Spleen (tissue), 13 donors: ENCODE results near the gene MMP14. TPM values are rescaled to one million over a fixed set of nuclear protein-coding genes. Genes with fewer than 3 reads are reported as not detected.

Experiments
- DNase-seq: peaks from one replicate; pipeline ENCODE4 v3.0.0-alpha.2; 2020
- H3K27ac ChIP-seq, 8 donors: fragments of 200-600 bp; sonication (generic) in 7 of 8; 1 replicate in 4 of 8; 2 replicates in 4 of 8; pipeline versions ENCODE4 v1.5.0 to v1.8.0; 2016 to 2021; ENCODE audit warnings: inconsistent platforms in 4 of 8, mild to moderate bottlenecking in 4 of 8, moderate library complexity in 1 of 8
- H3K27me3 ChIP-seq, 7 donors: fragments of 200-600 bp; sonication (generic) in 6 of 7; replicated peaks in 1 of 7; 1 replicate in 4 of 7; 2 replicates in 3 of 7; pipeline versions ENCODE4 v1.5.0 to v1.8.0; 2016 to 2021; ENCODE audit warnings: inconsistent platforms in 3 of 7, mild to moderate bottlenecking in 1 of 7
- H3K36me3 ChIP-seq, 6 donors: fragments of 200-600 bp; sonication (generic) in 5 of 6; 1 replicate in 4 of 6; 2 replicates in 2 of 6; pipeline versions ENCODE4 v1.5.0 to v1.8.0; 2016 to 2021; ENCODE audit warnings: inconsistent platforms in 2 of 6
- H3K4me1 ChIP-seq, 6 donors: fragments of 200-600 bp; sonication (generic) in 5 of 6; 1 replicate in 3 of 6; 2 replicates in 3 of 6; pipeline versions ENCODE4 v1.5.0 to v1.8.0; 2016 to 2021; ENCODE audit warnings: inconsistent platforms in 3 of 6
- H3K4me3 ChIP-seq, 8 donors: fragments of 200-600 bp; sonication (generic) in 7 of 8; 1 replicate in 4 of 8; 2 replicates in 4 of 8; pipeline versions ENCODE4 v1.5.0 to v1.8.0; 2016 to 2021; ENCODE audit warnings: inconsistent platforms in 4 of 8, mild to moderate bottlenecking in 4 of 8, moderate library complexity in 2 of 8
- H3K9me3 ChIP-seq, 8 donors: fragments of 200-600 bp; sonication (generic) in 7 of 8; 1 replicate in 4 of 8; 2 replicates in 4 of 8; pipeline versions ENCODE4 v1.5.0 to v1.8.0; 2016 to 2021; ENCODE audit warnings: inconsistent platforms in 4 of 8
- CTCF ChIP-seq, 11 experiments: fragments of 200-600 bp in 7 of 11; fragments of 450-650 bp in 4 of 11; sonication (generic) in 4 of 11; IDR thresholded peaks in 8 of 11; conservative IDR thresholded peaks in 3 of 11; 1 replicate in 7 of 11; 2 replicates in 4 of 11; pipeline versions ENCODE4 v1.4.0 to v1.8.0; 2016 to 2021; ENCODE audit warnings: antibody characterized with exemption in 11 of 11, inconsistent platforms in 4 of 11, mild to moderate bottlenecking in 1 of 11
- POLR2A ChIP-seq, 3 donors: fragments of 450-650 bp; IDR thresholded peaks; one replicate each; pipeline ENCODE4 v1.5.1; 2017; ENCODE audit warnings: antibody characterized with exemption in 3 of 3, mild to moderate bottlenecking in 1 of 3
- POLR2AphosphoS5 ChIP-seq, 3 donors: sonication (generic); formaldehyde crosslinking; IDR thresholded peaks; one replicate each; pipeline ENCODE4 v1.5.1; 2017; ENCODE audit warnings: antibody characterized with exemption in 3 of 3
- WGBS, 5 donors: extraction: QIAGEN DNeasy Blood & Tissue Kit in 3 of 5; methylation state at CpG; one replicate each; pipeline versions ENCODE4 v1.1.5 to v1.1.7; 2013 to 2018; 5-methylcytosine and 5-hydroxymethylcytosine counted together
- intact Hi-C: fragments of 100-400 bp; cut with DNase I; formaldehyde crosslinking; loops from one replicate; pipeline ENCODE4 v1.15.0; 2023; ENCODE audit warnings: low total_unique reads
- long read RNA-seq, 2 donors: transcript quantifications; one replicate each; lab custom pipeline, GENCODE V29; 2026
- polyA plus RNA-seq, 3 donors: library from polyadenylated mRNA; stranded (reverse); fragments of 200-250 nt; gene quantifications; one replicate each; pipeline ENCODE4 v1.2.1, GENCODE V29; 2013
- total RNA-seq, 7 donors: library from RNA; depleted of rRNA in 3 of 7; stranded (reverse); fragments of >200 nt in 3 of 7; fragmentation: NEBNext Ultra II Directional in 4 of 7; extraction: Animal tissue kit (Norgen Biotek cat#: 25700) in 4 of 7; gene quantifications; one replicate each; pipeline versions ENCODE4 v1.1.0 to v1.2.1, GENCODE V29; 2016 to 2021
- donor health status: healthy with polysubstance abuse.
- donor health status: DM: no; HTN: no; CAD: no; lungs with moderate emphysema.
- donor health status: DM: no; HTN: no; CAD: no.
- donor health status: Bipolar disorder and iron deficiency.
- donor health status: healthy.
- donor health status: DM: no; HTN: no; CAD: no.
- donor health status: DM: yes; HTN: yes; CAD: no.

MMP14 gene
- total RNA-seq (100 to 1,000 TPM in 1 of 7 donors, 10 to 100 TPM in 6; 42.6 to 126 (median 65.2) TPM), polyA plus RNA-seq (10 to 100 TPM in 2 of 3 donors, 1 to 10 TPM in 1; 6.6 to 30.8 (median 15.6) TPM)
- long read RNA-seq, donor 1, transcript MMP14-202 (2 exons, 560 nt) = minor isoform, 6 of 16 reads
- long read RNA-seq, donor 1, transcript MMP14-201 (10 exons, 3,732 nt) = major isoform, 10 of 16 reads
- long read RNA-seq, donor 1, partial matches to known transcripts = 0 of 16 reads
- long read RNA-seq, donor 1, other reads (novel, unspliced or antisense) = 0 of 16 reads
- long read RNA-seq, donor 2, transcript MMP14-201 (10 exons, 3,732 nt) = major isoform, 5 of 15 reads
- long read RNA-seq, donor 2, partial matches to known transcripts = 0 of 15 reads
- long read RNA-seq, donor 2, other reads (novel, unspliced or antisense) = 6 of 15 reads

- Histone ChIP-seq H3K36me3 (peaks cover 0 to 46% (median 21%) of the 10 kb centered on the region in 6 donors), H3K9me3 (no peaks in the 10 kb centered on the region), H3K27ac (peak within 1 kb of the TSS; percentile 72 to 92 (median 88)), H3K27me3 (peaks cover 0 to 25% (median 0%) of the 10 kb centered on the region in 7 donors), H3K4me3 (peak within 1 kb of the TSS; percentile 46 to 79 (median 58)), H3K4me1 (peaks cover 0 to 80% (median 37%) of the 10 kb centered on the region in 6 donors)
- WGBS, 5 donors = 9 to 18% (median 11%) methylated on average over 39 to 46 of the region's 46 CpGs
- intact Hi-C loops = no loop called here
- TF ChIP-seq POLR2A (IDR thresholded peaks at IDR 0.05) (peak in 1 of 3 donors; percentile 32), POLR2AphosphoS5 (IDR thresholded peaks at IDR 0.05) (peak; percentile 73 to 76 (median 74)), CTCF (IDR thresholded peaks at IDR 0.05 in 8 of 11, conservative IDR thresholded peaks at IDR 0.05 in 3 of 11) (peak in 9 of 11 experiments; percentile 3 to 45 (median 28))
- peak; percentile 79 for DNase-seq
Observed at GRCh38 chr14:22836301-22837113, at the start of gene MMP14. Gene MMP14, plus strand, starts transcription at chr14:22836585. Its CDS starts 233 bp downstream, at chr14:22836818.

- no peaks in the 10 kb centered on the region for H3K27me3 ChIP-seq
- intact Hi-C loops = no loop called here
- peak overlapping the region in 2 of 8 donors; percentile 51 to 58 for H3K27ac ChIP-seq
- no peak for TF ChIP-seq CTCF (IDR thresholded peaks at IDR 0.05 in 8 of 11, conservative IDR thresholded peaks at IDR 0.05 in 3 of 11)
- TF ChIP-seq POLR2AphosphoS5 (IDR thresholded peaks at IDR 0.05) = no peak
- TF ChIP-seq POLR2A (IDR thresholded peaks at IDR 0.05) = no peak
- peaks cover 5 to 78% (median 39%) of the 10 kb centered on the region in 6 donors for H3K4me1 ChIP-seq
- H3K4me3 ChIP-seq = no peak overlapping the region
- H3K36me3 ChIP-seq = peaks cover 0 to 4% (median 0%) of the 10 kb centered on the region in 6 donors
- H3K9me3 ChIP-seq = no peaks in the 10 kb centered on the region
- WGBS, 5 donors = 91 to 99% (median 98%) methylated on average over 4 of the region's 4 CpGs
- DNase-seq = no peak
Observed at GRCh38 chr14:22786685-22787084, 49.7 kb upstream of the MMP14 start.

- DNase-seq = no peak
- Histone ChIP-seq H3K27me3 (no peaks in the 10 kb centered on the region), H3K36me3 (no peaks in the 10 kb centered on the region), H3K4me1 (peaks cover 5 to 60% (median 26%) of the 10 kb centered on the region in 6 donors), H3K9me3 (no peaks in the 10 kb centered on the region), H3K4me3 (no peak overlapping the region), H3K27ac (peak overlapping the region in 5 of 8 donors; percentile 57 to 85 (median 73))
- intact Hi-C loops = no loop called here
- no peak for TF ChIP-seq POLR2A (IDR thresholded peaks at IDR 0.05)
- no peak for TF ChIP-seq POLR2AphosphoS5 (IDR thresholded peaks at IDR 0.05)
- no peak for TF ChIP-seq CTCF (IDR thresholded peaks at IDR 0.05 in 8 of 11, conservative IDR thresholded peaks at IDR 0.05 in 3 of 11)
- 80 to 90% (median 84%) methylated on average over 3 of the region's 3 CpGs for WGBS, 5 donors
Observed at GRCh38 chr14:22791301-22791700, 45.1 kb upstream of the MMP14 start.
